Neural crest cell (in vitro differentiated cells): ENCODE measurements around the gene RAPGEF1. TPM values are rescaled to one million over a fixed set of nuclear protein-coding genes. Genes with fewer than 3 reads are reported as not detected.

Experiments
- DNase-seq: peaks from one replicate; pipeline ENCODE4 v3.0.0; 2021; ENCODE audit warnings: low read depth, mixed read lengths, low spot score
- H3K27ac Mint-ChIP-seq: one replicate; pipeline ENCODE4 v1.8.0; 2021; ENCODE audit warnings: mild to moderate bottlenecking, mixed read lengths; ENCODE audit not compliant: unreplicated experiment
- H3K27me3 Mint-ChIP-seq: 2 replicates; pipeline ENCODE4 v1.8.0; 2021; ENCODE audit warnings: low read depth, mild to moderate bottlenecking, mixed read lengths
- H3K36me3 Mint-ChIP-seq: 2 replicates; pipeline ENCODE4 v1.8.0; 2021; ENCODE audit warnings: low read depth, mild to moderate bottlenecking, mixed read lengths
- H3K4me1 Mint-ChIP-seq: 2 replicates; pipeline ENCODE4 v1.8.0; 2021; ENCODE audit warnings: mixed read lengths
- H3K4me3 Mint-ChIP-seq: one replicate; pipeline ENCODE4 v1.8.0; 2021; ENCODE audit warnings: mild to moderate bottlenecking, mixed read lengths
- H3K9me3 Mint-ChIP-seq: 2 replicates; pipeline ENCODE4 v1.8.0; 2021; ENCODE audit warnings: mixed read lengths
- total RNA-seq: library from RNA; stranded (reverse); gene quantifications from 2 replicates; pipeline ENCODE4 v1.2.1, GENCODE V29; 2021
- TF ChIP-seq, protein P1 (sequence below): fragments of 200-600 bp; sonication (generic); conservative IDR thresholded peaks from 2 replicates; pipeline ENCODE4 v1.5.0; 2021; ENCODE audit warnings: antibody characterized with exemption, mild to moderate bottlenecking

The RAPGEF1 gene
- total RNA-seq, 1 donor from 2014 or later = 68.1 TPM

DNA sequence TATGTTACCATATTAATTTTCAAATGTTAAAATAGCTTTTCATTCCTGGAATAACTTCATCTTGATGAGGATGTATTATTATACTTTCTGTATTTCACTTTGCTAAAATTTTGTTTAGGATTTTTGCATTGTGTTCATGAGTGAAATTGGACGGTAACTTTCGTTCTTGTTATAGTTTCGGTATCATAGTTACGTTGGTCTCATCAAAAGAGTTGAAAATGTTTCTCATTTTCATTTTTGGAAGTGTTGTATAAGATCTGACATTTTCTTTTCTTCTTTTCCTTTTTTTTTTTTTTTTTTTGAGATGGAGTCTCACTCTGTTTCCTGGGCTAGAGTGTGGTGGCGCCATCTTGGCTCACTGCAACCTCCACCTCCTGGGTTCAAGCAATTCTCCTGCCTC lies 174.5 kb downstream of the RAPGEF1 start:
- no peak for DNase-seq
- peaks cover 3% of the 10 kb centered on the region for H3K9me3 Mint-ChIP-seq
- no peaks in the 10 kb centered on the region for H3K27me3 Mint-ChIP-seq
- peaks cover 6% of the 10 kb centered on the region for H3K36me3 Mint-ChIP-seq
- H3K4me1 Mint-ChIP-seq = no peaks in the 10 kb centered on the region
- no peak overlapping the region for H3K4me3 Mint-ChIP-seq
- H3K27ac Mint-ChIP-seq = no peak overlapping the region
- TF ChIP-seq, protein P1, sequence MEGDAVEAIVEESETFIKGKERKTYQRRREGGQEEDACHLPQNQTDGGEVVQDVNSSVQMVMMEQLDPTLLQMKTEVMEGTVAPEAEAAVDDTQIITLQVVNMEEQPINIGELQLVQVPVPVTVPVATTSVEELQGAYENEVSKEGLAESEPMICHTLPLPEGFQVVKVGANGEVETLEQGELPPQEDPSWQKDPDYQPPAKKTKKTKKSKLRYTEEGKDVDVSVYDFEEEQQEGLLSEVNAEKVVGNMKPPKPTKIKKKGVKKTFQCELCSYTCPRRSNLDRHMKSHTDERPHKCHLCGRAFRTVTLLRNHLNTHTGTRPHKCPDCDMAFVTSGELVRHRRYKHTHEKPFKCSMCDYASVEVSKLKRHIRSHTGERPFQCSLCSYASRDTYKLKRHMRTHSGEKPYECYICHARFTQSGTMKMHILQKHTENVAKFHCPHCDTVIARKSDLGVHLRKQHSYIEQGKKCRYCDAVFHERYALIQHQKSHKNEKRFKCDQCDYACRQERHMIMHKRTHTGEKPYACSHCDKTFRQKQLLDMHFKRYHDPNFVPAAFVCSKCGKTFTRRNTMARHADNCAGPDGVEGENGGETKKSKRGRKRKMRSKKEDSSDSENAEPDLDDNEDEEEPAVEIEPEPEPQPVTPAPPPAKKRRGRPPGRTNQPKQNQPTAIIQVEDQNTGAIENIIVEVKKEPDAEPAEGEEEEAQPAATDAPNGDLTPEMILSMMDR = no peak

DNA sequence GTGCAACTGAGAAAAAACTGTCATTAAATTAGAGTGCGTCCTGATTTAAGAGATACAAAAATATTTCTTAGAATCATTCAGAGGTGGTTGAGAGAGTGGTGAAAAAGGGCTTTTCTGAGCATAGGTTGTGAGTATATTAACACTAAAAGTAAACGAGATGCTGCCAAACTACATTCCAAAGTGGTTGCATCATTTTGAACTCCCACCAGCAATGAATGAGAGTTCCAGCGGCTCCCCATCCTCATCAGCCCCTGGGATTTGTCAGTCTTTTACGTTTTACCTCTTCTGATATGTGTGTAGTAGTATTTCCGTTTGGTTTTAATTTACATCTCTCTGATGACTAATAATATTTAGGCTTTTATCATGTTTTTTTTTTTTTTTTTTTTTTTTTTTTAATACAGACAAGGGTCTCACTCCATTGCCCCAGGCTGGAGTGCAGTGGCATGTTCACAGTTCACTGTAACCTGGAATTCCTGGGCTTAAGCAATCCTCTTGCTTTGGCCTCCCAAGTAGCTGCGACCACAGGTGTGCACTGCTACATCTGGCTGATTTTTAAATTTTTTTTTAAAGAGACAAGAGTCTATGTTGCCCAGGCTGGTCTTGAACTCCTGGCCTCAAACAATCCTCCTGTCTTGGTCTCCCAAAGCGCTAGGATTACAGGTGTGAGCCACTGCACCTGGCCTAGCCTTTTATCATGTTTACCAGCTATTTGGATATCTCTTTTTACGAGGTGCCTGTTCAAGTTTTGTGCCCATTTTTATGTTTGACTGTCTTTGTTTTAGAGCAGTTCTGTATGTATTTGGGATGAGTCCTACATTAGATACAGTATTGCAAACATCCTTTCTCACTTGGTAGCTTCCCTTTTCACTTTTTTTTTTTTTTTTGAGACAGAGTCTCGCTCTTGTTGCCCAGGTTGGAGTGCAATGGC lies 177.6 kb downstream of the RAPGEF1 start:
- TF ChIP-seq, protein P1 = no peak

DNA sequence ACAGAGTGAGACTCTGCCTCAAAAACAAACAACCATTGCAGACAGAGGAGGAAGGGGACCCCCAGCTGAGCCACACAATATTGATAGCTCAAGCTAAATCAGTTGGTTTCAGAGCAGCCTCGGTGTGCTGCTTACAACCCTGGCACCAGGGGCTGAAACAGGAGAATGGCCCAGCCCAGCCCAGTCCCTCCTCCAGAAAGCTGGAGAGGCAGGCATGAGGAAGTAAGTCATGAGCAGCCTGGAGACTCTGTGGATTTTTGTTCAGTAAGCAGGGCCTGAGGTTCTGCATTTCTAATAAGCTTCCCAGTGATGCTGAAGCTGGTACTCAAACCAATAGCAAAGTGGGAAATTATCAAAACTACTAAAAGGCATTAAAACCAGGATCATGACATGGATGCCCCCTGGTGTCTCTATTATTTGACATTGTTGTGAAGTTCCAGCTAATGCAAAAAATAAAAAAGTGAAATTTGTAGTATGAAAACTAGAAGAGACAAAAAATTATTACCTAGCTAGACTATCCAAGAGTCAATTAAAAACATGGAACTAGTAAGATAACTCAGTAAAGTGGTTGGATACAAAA lies 180.4 kb downstream of the RAPGEF1 start:
- TF ChIP-seq, protein P1 = no peak
- no peak overlapping the region for H3K27ac Mint-ChIP-seq
- H3K4me1 Mint-ChIP-seq = no peaks in the 10 kb centered on the region
- DNase-seq = no peak
- H3K36me3 Mint-ChIP-seq = peaks cover 3% of the 10 kb centered on the region
- peaks cover 8% of the 10 kb centered on the region for H3K9me3 Mint-ChIP-seq
- H3K27me3 Mint-ChIP-seq = peaks cover 27% of the 10 kb centered on the region
- H3K4me3 Mint-ChIP-seq = no peak overlapping the region

More for the DNA sequence above, 177.6 kb downstream of the RAPGEF1 start:
- Mint-ChIP-seq H3K9me3 (peaks cover 4% of the 10 kb centered on the region), H3K27ac (no peak overlapping the region), H3K4me3 (no peak overlapping the region), H3K36me3 (peaks cover 3% of the 10 kb centered on the region), H3K27me3 (peaks cover 3% of the 10 kb centered on the region), H3K4me1 (no peaks in the 10 kb centered on the region)
- no peak for DNase-seq

DNA sequence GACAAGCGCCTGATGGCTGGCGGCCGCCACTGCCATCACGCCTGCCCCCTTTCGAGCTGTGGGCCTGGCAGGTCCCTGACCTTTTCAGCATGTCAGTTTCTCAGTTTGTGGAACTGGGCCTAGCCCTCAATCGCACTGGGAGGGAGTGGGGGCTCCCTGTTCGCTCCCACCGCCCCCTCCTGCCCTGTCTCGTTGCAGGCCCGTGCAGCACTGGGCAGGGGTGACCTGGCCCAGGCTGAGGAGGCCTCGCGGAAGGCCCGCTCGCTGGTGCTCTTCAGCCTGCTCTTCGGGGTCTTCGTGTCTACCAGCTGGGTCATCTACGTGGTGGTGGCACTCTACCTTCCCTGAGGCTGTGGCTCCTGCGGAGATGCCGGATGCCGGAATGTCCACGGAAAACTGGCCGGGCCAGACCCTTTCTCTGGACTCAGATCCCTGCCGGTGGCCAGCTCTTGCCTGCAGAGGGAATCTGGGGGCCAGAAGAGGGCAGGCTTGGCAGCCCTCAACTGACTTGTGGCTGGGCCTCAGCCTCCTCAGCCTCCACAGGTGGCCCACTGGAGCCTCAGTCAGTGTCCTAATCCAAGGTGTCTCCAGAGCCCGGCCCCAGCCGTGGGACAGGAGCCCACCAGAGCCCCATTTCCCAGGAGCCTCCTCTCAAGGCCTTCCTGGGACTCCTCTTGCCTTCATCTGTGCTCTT lies 181.9 kb downstream of the RAPGEF1 start:
- TF ChIP-seq, protein P1 = no peak
- Mint-ChIP-seq H3K27me3 (peaks cover 40% of the 10 kb centered on the region), H3K27ac (no peak overlapping the region), H3K4me1 (no peaks in the 10 kb centered on the region), H3K9me3 (peaks cover 8% of the 10 kb centered on the region), H3K36me3 (peaks cover 3% of the 10 kb centered on the region), H3K4me3 (no peak overlapping the region)
- DNase-seq = no peak

DNA sequence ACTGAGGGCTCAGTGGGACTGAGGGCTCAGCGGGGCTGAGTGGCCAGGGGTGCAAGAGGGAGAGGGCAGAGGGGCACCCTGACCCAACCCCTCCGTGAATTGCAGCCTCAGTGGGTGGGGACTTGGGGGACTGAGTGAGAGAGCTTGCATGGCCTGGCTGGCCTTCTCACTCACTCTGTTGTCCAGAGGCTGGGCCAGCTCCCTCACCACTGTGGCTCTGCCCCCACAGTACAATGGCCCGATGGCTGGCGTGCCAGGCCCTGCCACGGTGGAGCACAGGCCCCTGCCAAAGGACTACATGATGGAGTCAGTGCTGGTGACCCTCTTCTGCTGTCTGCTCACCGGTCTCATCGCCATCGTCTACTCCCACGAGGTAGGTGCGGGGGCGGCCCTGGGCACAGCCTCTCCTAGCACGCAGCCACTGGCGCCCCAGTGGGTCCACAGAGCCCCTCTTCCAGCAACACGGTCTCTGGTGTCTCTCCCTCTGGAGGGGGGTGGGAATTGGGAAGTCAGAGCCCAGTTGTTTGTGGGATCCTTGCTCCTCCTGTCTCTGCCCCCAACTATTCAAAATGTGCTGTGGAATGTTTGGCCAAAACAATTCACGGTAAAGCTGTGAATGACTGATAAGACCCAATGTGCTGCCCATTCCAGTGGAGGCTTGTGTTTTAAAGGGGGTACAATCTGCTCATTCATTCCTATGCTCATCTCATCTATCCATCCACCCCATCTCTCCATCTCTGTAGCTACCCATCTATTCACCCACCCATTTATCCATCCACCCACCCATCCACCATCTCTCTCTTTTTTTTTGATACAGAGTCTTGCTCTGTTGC lies 183.8 kb downstream of the RAPGEF1 start:
- Mint-ChIP-seq H3K4me3 (no peak overlapping the region), H3K36me3 (peaks cover 3% of the 10 kb centered on the region)

More for the DNA sequence above, 183.8 kb downstream of the RAPGEF1 start:
- peaks cover 5% of the 10 kb centered on the region for H3K9me3 Mint-ChIP-seq
- TF ChIP-seq, protein P1 = no peak
- no peak for DNase-seq
- no peaks in the 10 kb centered on the region for H3K4me1 Mint-ChIP-seq
- H3K27ac Mint-ChIP-seq = no peak overlapping the region
- H3K27me3 Mint-ChIP-seq = peaks cover 51% of the 10 kb centered on the region
